Activated T-cell treated with anti-CD3 and anti-CD28 coated beads, Interleukin-2, amount 50 U/mL, for 4 hours (primary cell): Measurements from ENCODE around the gene SIGLEC9. TPM values are rescaled to one million over a fixed set of nuclear protein-coding genes. Genes with fewer than 3 reads are reported as not detected.
A peak's percentile ranks its signal among the peaks of the same experiment; 100 is the strongest.

Experiments
- ATAC-seq, 2 donors: fragments of 200-7000 bp; cut with Tn5 transposase; one replicate each; pipeline ENCODE4 v1.10.0; 2021
- DNase-seq: peaks from one replicate; pipeline ENCODE4 v3.0.0-alpha.2; 2020
- H3K27me3 Mint-ChIP-seq: one replicate; pipeline ENCODE4 v1.8.0; 2021; ENCODE audit warnings: low read depth, mixed read lengths
- H3K36me3 Mint-ChIP-seq: one replicate; pipeline ENCODE4 v1.8.0; 2022; ENCODE audit warnings: mixed read lengths; ENCODE audit not compliant: insufficient read depth
- H3K4me1 Mint-ChIP-seq: one replicate; pipeline ENCODE4 v1.8.0; 2021; ENCODE audit warnings: low read depth, mixed read lengths
- H3K4me3 Mint-ChIP-seq: one replicate; pipeline ENCODE4 v1.8.0; 2021; ENCODE audit warnings: mild to moderate bottlenecking, moderate library complexity, mixed read lengths
- H3K9me3 Mint-ChIP-seq: one replicate; pipeline ENCODE4 v1.8.0; 2021; ENCODE audit warnings: mixed read lengths
- total RNA-seq, 3 donors: library from RNA; stranded (reverse); gene quantifications; one replicate each; pipeline ENCODE4 v1.2.1, GENCODE V29; 2021

SIGLEC9 gene
- under 1 TPM; 0.22 to 0.43 (median 0.37) TPM for total RNA-seq

GRCh38 chr19:51124729-51125128, at the start of gene SIGLEC9:
SIGLEC9 (plus strand) TSS chr19:51124906; CDS start chr19:51124975, 69 bp downstream.
- ATAC-seq: no peak
- no peak for DNase-seq
- Mint-ChIP-seq H3K4me3 (peak within 1 kb of the TSS; percentile 54), H3K4me1 (peaks cover 77% of the 10 kb centered on the region), H3K27me3 (no peaks in the 10 kb centered on the region), H3K9me3 (no peaks in the 10 kb centered on the region), H3K36me3 (no peaks in the 10 kb centered on the region)

GRCh38 chr19:51075998-51076397, 48.7 kb upstream of the SIGLEC9 start:
- Mint-ChIP-seq H3K36me3 (no peaks in the 10 kb centered on the region), H3K4me1 (no peaks in the 10 kb centered on the region), H3K4me3 (no peak overlapping the region), H3K9me3 (peaks cover 12% of the 10 kb centered on the region), H3K27me3 (peaks cover 4% of the 10 kb centered on the region)
- ATAC-seq (no peak), DNase-seq (no peak)

GRCh38 chr19:51076631-51077213, 48.0 kb upstream of the SIGLEC9 start:
- Mint-ChIP-seq H3K36me3 (no peaks in the 10 kb centered on the region), H3K9me3 (peaks cover 12% of the 10 kb centered on the region), H3K4me3 (no peak overlapping the region), H3K27me3 (peaks cover 4% of the 10 kb centered on the region), H3K4me1 (no peaks in the 10 kb centered on the region)
- DNase-seq: no peak
- no peak for ATAC-seq

GRCh38 chr19:51078104-51078503, 46.6 kb upstream of the SIGLEC9 start:
- DNase-seq: no peak

GRCh38 chr19:51078731-51079130, 46.0 kb upstream of the SIGLEC9 start:
- H3K9me3 Mint-ChIP-seq: peaks cover 7% of the 10 kb centered on the region
- H3K4me1 Mint-ChIP-seq: no peaks in the 10 kb centered on the region
- DNase-seq (no peak), ATAC-seq (no peak)
- H3K4me3 Mint-ChIP-seq: no peak overlapping the region
- peaks cover 11% of the 10 kb centered on the region for H3K27me3 Mint-ChIP-seq
- H3K36me3 Mint-ChIP-seq: peaks cover 1% of the 10 kb centered on the region

More at GRCh38 chr19:51078104-51078503, 46.6 kb upstream of the SIGLEC9 start:
- peaks cover 12% of the 10 kb centered on the region for H3K9me3 Mint-ChIP-seq
- no peaks in the 10 kb centered on the region for H3K36me3 Mint-ChIP-seq
- no peak overlapping the region for H3K4me3 Mint-ChIP-seq
- ATAC-seq: no peak
- H3K4me1 Mint-ChIP-seq: no peaks in the 10 kb centered on the region
- H3K27me3 Mint-ChIP-seq: peaks cover 4% of the 10 kb centered on the region

GRCh38 chr19:51079481-51080110, 45.1 kb upstream of the SIGLEC9 start:
- no peaks in the 10 kb centered on the region for H3K4me1 Mint-ChIP-seq
- H3K36me3 Mint-ChIP-seq: peaks cover 1% of the 10 kb centered on the region
- no peak for ATAC-seq
- H3K4me3 Mint-ChIP-seq: no peak overlapping the region
- H3K9me3 Mint-ChIP-seq: no peaks in the 10 kb centered on the region
- H3K27me3 Mint-ChIP-seq: peaks cover 8% of the 10 kb centered on the region
- no peak for DNase-seq

DNA sequence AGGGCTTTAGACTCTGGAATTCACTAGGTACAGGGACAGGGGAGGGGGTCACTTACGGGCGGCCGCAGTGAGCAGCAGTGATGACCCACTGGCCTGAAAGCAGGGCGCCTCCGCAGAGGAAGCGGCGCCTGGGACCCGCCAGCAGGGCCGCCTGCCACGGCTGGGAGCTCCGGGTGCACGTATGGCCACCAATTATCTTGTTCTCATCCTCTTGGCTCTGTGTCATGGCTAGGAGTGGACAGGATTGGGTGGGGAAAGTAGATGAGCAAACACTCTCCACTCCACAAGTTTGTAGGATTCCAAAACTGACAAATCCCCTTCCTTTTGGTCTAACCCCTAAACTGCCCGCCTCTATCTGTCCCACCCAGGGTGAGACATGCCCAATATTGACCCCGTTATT, 43.2 kb upstream of the SIGLEC9 start:
- no peak overlapping the region for H3K4me3 Mint-ChIP-seq
- ATAC-seq (no peak), DNase-seq (no peak)
- no peaks in the 10 kb centered on the region for H3K4me1 Mint-ChIP-seq
- peaks cover 1% of the 10 kb centered on the region for H3K36me3 Mint-ChIP-seq
- peaks cover 8% of the 10 kb centered on the region for H3K27me3 Mint-ChIP-seq
- no peaks in the 10 kb centered on the region for H3K9me3 Mint-ChIP-seq

- ATAC-seq (no peak), DNase-seq (no peak)
- Mint-ChIP-seq H3K4me1 (no peaks in the 10 kb centered on the region), H3K9me3 (no peaks in the 10 kb centered on the region), H3K4me3 (no peak within 1 kb of the TSS), H3K27me3 (peaks cover 8% of the 10 kb centered on the region), H3K36me3 (peaks cover 4% of the 10 kb centered on the region)
These were observed 42.1 kb upstream of the SIGLEC9 start, which contains the start of gene KLK14 for GRCh38 chr19:51082611-51083010. KLK14 (minus strand) TSS chr19:51082887; CDS start chr19:51082614, 273 bp downstream.

DNA sequence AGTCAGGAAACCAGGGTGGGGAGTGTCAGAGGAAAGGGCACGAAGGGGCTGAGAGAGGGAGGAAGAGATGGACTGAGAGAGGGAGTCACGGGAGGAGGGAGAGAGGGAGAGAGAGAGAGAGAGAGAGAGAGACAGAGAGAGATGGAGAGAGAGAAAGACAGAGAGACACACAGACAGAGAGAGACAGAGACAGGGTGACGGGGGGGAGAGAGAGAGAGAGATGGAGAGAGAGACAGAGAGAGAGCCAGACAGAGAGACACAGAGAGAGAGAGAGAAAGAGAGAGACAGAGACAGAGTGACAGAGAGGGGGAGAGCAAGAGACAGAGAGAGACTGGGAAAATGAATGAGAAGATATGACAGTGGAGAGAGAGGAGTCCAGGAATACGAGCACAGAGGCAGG, 41.5 kb upstream of the SIGLEC9 start:
- Mint-ChIP-seq H3K36me3 (peaks cover 4% of the 10 kb centered on the region), H3K4me3 (no peak overlapping the region), H3K4me1 (no peaks in the 10 kb centered on the region), H3K9me3 (no peaks in the 10 kb centered on the region), H3K27me3 (peaks cover 8% of the 10 kb centered on the region)
- ATAC-seq: no peak
- no peak for DNase-seq

GRCh38 chr19:51083783-51084182, 40.9 kb upstream of the SIGLEC9 start:
- Mint-ChIP-seq H3K36me3 (peaks cover 4% of the 10 kb centered on the region), H3K4me1 (no peaks in the 10 kb centered on the region)
- DNase-seq: no peak

DNA sequence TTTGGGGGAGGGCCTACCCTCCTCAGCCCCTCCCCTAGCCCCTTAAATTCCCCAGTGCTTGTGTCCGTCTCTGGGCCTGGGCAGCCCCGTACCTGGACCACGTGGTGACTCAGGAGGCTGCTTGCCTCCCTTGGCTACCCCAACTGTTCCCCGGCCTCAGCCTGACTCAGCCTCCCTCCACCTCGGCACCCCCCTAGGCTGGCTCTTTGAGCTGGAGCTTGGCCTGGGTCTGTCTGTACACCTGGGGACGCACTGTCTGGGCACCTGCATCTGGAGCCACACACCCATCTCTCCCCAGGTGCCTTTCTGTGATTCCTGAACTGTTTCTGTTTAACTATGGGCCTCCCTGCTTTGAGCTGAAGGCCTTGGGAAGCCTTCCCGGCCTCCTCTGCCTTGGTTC, 40.2 kb upstream of the SIGLEC9 start:
- no peaks in the 10 kb centered on the region for H3K9me3 Mint-ChIP-seq
- no peaks in the 10 kb centered on the region for H3K4me1 Mint-ChIP-seq
- DNase-seq (no peak), ATAC-seq (no peak)
- peaks cover 6% of the 10 kb centered on the region for H3K36me3 Mint-ChIP-seq
- no peak overlapping the region for H3K4me3 Mint-ChIP-seq
- peaks cover 8% of the 10 kb centered on the region for H3K27me3 Mint-ChIP-seq

More at GRCh38 chr19:51083783-51084182, 40.9 kb upstream of the SIGLEC9 start:
- peaks cover 8% of the 10 kb centered on the region for H3K27me3 Mint-ChIP-seq
- ATAC-seq: no peak
- no peak overlapping the region for H3K4me3 Mint-ChIP-seq
- H3K9me3 Mint-ChIP-seq: no peaks in the 10 kb centered on the region

GRCh38 chr19:51086153-51086850, 38.4 kb upstream of the SIGLEC9 start:
- Mint-ChIP-seq H3K4me3 (no peak overlapping the region), H3K9me3 (no peaks in the 10 kb centered on the region), H3K27me3 (peaks cover 8% of the 10 kb centered on the region), H3K36me3 (peaks cover 6% of the 10 kb centered on the region), H3K4me1 (no peaks in the 10 kb centered on the region)
- ATAC-seq (no peak), DNase-seq (no peak)

- H3K9me3 Mint-ChIP-seq: no peaks in the 10 kb centered on the region
- DNase-seq (no peak), ATAC-seq (no peak)
- no peaks in the 10 kb centered on the region for H3K4me1 Mint-ChIP-seq
- no peak overlapping the region for H3K4me3 Mint-ChIP-seq
- H3K27me3 Mint-ChIP-seq: no peaks in the 10 kb centered on the region
- peaks cover 4% of the 10 kb centered on the region for H3K36me3 Mint-ChIP-seq
These were observed 34.9 kb upstream of the SIGLEC9 start for GRCh38 chr19:51089786-51090185.

GRCh38 chr19:51090471-51090870, 34.2 kb upstream of the SIGLEC9 start:
- ATAC-seq (no peak), DNase-seq (no peak)
- Mint-ChIP-seq H3K4me1 (no peaks in the 10 kb centered on the region), H3K36me3 (peaks cover 4% of the 10 kb centered on the region), H3K27me3 (no peaks in the 10 kb centered on the region), H3K9me3 (no peaks in the 10 kb centered on the region), H3K4me3 (no peak overlapping the region)

DNA sequence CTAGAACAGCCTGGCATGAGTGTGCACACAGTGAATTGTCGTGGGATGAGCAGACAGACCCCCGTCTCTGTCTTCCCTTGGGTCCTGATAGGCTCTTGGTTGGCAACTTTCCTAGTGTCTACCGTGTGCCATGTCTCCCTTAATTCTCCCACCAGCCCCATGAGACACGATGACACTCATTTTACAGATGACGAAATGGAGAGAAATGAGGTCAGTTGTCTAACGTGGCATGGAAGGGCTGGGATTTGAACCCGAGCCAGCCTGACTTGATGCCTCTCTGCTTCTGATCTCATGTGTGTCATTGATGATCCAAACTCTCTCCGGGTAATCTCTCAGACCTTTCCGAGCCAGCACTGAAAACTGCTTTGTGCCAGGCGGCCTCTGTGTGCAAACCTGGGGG, 33.6 kb upstream of the SIGLEC9 start:
- H3K4me3 Mint-ChIP-seq: no peak overlapping the region

More for the DNA sequence above, 33.6 kb upstream of the SIGLEC9 start:
- DNase-seq (no peak), ATAC-seq (no peak)
- Mint-ChIP-seq H3K4me1 (no peaks in the 10 kb centered on the region), H3K27me3 (no peaks in the 10 kb centered on the region), H3K36me3 (peaks cover 4% of the 10 kb centered on the region), H3K9me3 (no peaks in the 10 kb centered on the region)
